GM15510 (cell line): ENCODE results near the gene PRR29.

Source experiments
- POLR2A ChIP-seq: IDR thresholded peaks from 3 replicates; pipeline ENCODE4 v1.6.1; 2011; ENCODE audit warnings: borderline replicate concordance; ENCODE audit not compliant: insufficient read length; ENCODE audit errors: extremely low read depth

PRR29 gene

DNA sequence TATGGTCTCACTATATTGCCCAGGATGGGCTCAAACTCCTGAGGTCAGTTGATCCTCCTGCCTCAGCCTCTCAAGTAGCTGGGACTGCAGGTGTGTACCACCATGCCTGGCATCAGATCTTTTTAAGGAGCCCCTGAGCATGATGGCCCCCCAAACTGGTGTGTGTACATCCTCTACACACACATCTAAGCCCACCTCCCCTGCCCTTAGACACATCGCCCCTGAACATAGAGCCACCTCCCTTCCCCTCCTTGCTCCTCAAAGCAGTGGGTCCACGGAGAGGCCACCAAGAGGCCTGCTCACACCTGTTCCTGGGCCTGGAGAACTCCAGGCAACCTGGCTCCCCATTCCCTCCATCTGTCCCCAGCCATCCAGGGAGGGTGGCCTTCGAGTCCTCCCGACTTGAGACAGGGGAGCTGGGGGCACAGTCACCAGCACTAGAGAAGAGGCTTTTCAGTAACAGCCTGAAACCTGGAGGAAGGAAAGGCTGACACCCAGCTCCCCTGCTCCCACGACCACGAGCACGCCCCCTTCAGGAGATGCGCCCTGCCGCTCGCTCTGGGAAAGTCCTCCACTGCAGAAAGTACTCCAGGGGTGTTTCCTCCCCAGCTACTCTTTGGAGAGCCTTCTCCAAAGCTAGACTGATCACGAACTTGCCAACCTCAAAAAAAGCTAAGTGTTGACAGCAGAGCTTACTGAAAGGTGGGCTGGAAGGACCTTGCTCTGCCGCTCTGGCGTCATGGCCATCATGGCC lies 12.6 kb upstream of the PRR29 start:
- no peak for TF ChIP-seq POLR2A

DNA sequence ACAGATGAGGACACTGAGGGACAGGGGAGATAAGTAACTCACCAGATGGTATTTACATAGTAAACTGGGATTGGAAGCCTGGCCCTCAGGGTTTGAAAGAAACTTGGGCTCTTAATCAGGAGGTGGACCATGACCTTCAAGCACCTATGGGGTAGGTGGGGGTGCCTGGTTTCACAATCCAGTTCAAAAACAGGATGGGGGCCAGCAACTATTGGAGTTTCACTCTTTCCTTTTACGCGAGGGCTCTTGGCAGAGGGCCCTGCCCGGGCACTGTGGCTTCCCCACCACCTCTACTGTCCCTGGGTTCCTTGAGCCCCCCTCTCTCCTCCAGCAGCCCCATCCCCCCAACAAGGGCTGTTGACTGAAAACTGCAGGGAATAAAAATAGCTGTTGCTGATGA lies 11.3 kb upstream of the PRR29 start:
- TF ChIP-seq POLR2A, result no peak

DNA sequence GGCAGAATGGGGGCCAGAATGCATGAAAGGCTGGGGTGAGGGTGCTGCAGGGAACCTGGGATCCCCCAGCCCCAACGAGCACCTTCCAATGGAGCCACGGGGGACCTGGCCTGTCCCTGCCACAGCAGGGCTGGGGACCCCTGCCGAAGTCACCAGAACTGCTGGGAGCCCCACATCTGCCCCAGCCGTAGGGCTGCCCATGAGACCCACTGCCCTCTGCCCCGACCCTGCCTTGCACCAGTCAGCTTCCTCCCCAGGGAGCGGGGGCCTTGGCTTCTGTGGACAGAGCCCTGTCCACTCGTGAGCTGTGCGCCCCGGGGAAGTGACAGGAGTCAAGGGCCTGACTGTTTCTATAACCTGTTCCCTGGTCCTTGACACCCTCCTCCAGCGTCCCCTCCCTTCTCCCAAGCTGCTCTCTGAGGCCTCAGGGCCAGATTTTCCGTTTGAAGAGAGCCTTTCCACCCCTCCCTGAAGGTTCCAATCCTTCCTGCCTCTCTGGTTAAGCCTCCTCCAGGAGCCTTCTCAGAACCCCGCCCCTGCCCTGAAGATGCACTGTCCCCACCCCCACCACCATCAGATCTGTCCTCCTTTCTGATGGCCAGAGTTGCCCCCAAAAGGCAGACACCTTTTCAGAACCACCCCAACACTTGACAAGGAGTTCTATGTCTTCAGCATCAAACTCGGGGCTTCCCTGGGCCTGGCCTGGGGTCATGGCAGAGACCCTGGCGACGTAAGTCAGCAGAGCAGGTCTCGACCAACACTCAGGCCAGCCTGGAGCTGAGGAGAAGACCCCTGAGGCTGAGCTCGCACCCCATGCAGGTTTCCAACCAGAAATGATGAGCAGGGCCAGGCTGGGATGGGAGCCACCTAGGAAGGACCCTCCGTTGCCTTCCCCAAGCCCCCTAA lies 10.7 kb upstream of the PRR29 start:
- no peak for TF ChIP-seq POLR2A

DNA sequence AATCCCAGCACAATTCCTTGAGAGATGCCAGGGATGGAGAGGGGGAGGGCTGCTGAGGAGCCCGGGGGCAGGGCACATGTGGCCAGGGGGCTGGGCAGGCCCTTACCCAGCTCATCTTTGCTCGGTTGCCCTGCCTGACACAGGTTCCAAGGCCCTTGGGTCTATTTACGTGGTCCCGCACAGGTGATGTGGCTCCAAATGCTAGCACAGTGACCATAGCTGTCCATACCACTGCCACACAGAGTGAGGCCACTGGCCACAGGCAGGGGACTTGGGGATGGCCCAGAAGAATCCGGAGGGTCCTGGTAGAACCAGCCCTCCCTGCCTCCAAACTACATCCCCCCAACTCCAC lies 10.0 kb upstream of the PRR29 start:
- no peak for TF ChIP-seq POLR2A

DNA sequence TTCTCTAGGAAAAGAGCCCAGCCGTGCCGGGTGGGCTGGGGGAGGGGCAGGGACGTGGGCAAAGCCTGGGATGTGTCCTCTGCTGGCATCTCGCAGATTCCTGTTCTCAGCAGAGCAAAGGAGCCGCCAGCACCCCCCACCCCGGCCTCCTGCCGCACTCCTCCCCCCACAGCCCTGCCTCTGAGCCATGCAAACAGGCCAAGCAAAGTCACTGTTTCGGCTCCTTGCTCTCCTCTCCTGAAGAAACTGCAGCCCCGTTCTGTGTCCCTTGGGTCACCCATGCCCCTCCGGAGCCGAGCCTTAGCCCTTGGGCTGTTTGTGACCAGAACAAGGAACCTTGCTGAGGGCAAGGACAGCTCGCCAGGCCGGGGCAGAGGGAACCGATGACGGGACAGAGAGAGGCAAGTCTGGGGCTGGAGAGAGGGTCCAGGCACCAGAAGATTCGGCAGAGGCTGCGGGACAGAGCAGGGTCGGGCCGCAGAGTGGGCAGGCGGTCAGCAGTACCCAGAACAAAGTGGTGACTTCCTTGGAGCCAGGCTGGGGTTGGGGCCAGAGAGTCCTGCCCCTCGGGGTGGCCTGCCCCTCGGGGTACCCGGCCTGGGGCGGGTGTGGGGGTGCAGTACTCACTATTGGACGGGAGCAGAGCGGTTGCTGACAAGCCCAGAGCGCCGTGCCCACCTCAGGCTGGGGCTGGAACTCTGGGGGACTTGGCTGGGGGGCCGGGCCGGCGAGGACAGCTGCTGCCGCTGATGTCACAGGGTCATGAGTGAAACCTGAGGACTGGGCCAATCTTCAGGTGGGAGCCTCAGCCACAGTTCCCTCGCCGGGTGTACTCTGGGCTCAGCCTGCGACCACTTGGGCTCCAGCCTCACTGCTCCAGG lies 9.2 kb upstream of the PRR29 start:
- no peak for TF ChIP-seq POLR2A

DNA sequence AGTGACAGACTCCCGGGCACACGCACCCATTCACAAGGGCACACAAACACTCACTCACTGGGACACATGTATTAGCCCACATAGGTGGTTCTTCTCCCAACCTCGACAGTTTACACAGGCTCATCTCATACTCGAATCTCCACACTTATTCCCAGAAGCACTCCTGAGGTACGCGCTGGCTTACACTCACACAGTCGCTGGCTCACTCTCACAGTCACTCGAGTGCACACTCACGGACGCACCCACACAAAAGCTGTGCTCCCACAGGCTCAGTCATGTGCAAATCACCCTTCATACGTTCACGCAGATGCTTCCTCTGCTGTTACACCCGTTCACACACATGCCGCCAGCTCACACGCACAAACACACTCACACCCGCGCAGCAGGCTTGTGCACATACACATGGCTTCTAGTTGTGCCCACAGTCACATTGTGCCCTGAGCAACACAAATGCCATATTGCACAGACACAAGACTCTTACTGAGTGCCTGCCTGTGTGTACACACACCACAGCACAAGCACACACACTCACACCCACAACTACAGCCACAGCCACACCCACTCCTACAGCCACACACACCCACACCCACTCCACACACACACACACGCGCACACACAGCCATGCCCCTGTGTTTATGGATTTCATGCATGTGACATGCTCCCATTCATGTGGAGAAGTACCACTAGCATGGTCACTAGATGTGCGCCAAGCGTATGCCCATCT lies 8.4 kb upstream of the PRR29 start:
- TF ChIP-seq POLR2A, result no peak

DNA sequence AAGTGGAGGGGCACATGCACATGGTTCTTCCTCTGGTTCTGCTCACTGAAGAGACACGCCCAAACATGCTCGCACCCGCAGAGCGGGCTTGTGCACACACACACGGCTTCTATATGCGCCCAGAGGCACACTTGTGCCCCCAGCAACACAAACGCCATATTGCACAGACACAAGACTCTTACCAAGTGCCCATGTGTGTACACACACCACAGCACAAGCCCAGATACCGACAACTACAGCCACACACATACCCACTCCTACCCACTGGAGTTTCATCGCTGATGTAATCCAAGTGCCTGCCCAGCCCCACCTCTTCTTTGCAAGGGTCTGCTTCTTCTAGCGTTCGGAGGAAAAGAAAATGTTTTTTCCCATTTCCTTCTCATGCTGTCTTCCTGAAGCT lies 6.5 kb upstream of the PRR29 start:
- no peak for TF ChIP-seq POLR2A

DNA sequence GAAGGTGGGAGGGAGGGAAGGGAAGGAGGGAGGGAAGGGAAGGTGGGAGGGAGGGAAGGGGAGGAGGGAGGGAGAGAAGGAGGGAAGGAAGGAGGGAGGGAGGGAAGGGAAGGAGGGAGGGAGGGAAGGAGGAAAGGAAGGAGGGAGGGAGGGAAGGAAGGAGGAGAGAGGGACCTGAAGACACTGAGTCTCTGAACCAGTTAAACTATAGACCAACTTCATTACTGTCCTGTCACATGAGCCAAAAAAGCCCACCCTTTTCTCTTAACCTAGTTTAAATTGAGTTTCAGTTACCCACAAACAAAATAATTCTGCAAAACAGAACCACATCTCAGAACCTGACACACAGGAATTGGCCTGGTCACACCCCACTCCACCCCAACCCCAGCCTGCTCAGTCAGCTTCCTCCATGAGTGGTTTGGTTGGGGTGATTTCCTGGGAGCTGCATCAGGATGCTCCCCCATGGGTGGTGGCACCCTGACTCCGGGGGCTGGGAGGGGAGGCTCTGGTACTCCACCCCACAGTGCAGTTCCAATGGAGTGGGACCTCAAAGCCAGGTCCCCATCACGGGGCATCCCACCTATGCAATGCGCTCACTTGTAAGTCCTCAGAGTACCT lies 4.7 kb upstream of the PRR29 start:
- no peak for TF ChIP-seq POLR2A

DNA sequence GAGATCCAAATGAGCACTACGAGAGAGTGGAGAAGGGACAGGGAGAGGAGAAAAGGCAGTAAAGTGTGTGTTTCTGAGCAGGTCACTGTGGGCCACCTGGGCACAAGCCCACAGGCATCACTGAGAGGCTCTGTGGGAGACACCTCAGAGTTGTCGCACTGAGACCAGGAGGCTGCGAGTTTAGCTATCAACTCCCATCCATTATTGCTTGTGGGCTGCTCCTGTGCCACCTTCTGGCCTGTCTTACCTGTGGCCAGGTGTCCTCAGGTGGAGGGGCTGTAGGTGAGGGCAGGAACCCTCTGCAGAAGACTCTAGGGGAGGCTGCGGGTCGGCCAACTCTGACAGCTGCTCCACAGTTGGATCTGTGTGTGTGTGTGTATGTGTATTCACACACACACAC lies 2.5 kb upstream of the PRR29 start:
- no peak for TF ChIP-seq POLR2A

DNA sequence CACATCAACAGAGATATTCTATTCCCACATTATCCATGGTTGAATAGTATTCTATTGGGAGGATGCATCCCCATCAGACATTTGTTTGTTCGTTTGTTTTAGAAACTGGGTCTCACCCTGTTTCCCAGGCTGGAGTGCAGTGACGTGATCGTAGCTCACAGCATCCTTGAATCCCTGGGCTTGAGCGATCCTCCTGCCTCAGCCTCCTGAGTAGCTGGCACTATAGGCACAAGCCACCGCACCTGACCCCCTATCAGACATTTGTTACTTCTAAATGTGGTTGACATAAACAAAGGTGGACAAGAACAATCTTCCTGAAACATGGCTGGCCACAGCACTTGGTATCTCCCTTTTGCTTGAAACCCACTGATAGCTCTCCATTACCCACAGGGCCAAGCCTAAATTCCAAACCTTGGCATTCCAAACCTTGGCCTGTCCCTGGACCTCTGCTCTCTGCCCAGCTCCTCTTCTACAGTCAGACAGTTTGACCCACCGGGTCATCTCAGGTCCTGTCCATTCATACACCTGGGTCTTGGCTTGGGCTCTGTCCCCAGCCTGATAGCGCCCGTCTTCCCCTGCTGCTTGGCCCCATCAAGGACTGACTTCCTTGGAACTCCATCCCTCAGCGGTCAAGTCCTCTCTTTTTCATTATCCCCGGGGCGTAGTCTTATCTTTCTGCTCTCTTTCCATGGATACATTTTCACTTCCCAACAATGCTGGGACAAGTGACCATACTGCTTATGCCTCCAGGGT lies 1.5 kb upstream of the PRR29 start:
- TF ChIP-seq POLR2A, result no peak

DNA sequence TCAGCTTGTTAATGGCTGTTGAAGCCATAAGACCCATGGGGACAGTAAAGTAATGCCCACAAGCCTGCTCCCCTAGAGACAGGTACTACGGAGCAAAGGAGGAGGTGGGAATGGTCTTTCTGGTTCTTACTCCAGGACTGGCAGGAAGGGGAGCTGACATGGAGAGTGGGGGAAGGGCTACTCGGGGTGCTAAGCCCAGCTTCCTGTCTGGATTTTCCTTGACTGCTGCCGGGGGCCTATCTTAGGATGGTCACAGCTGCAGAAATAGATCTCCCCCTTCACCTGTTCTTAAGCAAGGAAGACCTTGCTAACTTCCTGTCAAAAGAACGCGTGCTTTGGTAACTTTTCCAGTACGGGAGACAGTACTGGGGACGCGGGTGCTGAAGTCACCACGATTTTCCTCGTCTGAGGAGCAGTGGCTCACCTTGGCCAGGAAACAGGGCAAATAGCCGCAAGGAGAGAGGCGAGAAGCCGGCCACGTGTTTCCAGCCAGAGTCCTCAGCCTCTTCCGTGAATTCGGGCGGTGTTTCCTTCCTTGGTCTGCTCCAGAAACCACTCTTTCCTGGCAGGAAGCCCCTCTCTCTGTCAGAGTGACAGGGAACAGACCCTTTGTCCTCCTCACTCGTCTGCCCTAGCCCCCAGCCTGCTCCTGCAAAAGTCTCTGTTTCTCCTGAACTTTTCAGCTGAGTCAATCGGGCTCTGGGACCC lies 656 bp upstream of the PRR29 start:
- TF ChIP-seq POLR2A, result no peak
